Kidney glomerular epithelial cell (primary cell): ENCODE results near the gene CLCA4.
A peak's percentile ranks its signal among the peaks of the same experiment; 100 is the strongest.
"Not testable (repeated sequence)": the region's sequence is repeated elsewhere in the genome, so short reads cannot be mapped to it uniquely, and the experiment has no call there.

Source experiments
- DNase-seq: peaks from one replicate; lab custom pipeline; 2025; lab: John Stamatoyannopoulos, UW

CLCA4 gene

GRCh38 chr1:86530211-86530845 lies 16.6 kb upstream of the CLCA4 start:
- DNase-seq = no peak

- no peak for DNase-seq
These were observed 8.8 kb upstream of the CLCA4 start for GRCh38 chr1:86537928-86538695.

GRCh38 chr1:86538775-86539174 lies 8.1 kb upstream of the CLCA4 start:
- DNase-seq = no peak

GRCh38 chr1:86541859-86542258 lies 5.0 kb upstream of the CLCA4 start:
- no peak for DNase-seq

- peak; percentile 71 for DNase-seq
These were observed 4.2 kb upstream of the CLCA4 start for GRCh38 chr1:86542631-86543030.

- DNase-seq = no peak
These were observed 2.0 kb downstream of the CLCA4 start for GRCh38 chr1:86548839-86549238.

GRCh38 chr1:86551305-86551704 lies 4.4 kb downstream of the CLCA4 start:
- no peak for DNase-seq

GRCh38 chr1:86552376-86552775 lies 5.5 kb downstream of the CLCA4 start:
- DNase-seq = no peak

- no peak for DNase-seq
These were observed 10.9 kb downstream of the CLCA4 start for GRCh38 chr1:86557739-86558138.

GRCh38 chr1:86563849-86564248 lies 17.0 kb downstream of the CLCA4 start:
- DNase-seq = no peak

GRCh38 chr1:86567341-86567740 lies 20.5 kb downstream of the CLCA4 start:
- no peak for DNase-seq

GRCh38 chr1:86567878-86568277 lies 21.0 kb downstream of the CLCA4 start:
- no peak for DNase-seq

- no peak for DNase-seq
These were observed 27.0 kb downstream of the CLCA4 start for GRCh38 chr1:86573763-86574484.

- no peak for DNase-seq
These were observed 34.4 kb downstream of the CLCA4 start for GRCh38 chr1:86581231-86581630.

GRCh38 chr1:86582161-86582560 lies 35.3 kb downstream of the CLCA4 start:
- peak; percentile 59 for DNase-seq

- no peak for DNase-seq
These were observed 36.2 kb downstream of the CLCA4 start for GRCh38 chr1:86583032-86583431.

GRCh38 chr1:86583593-86583992 lies 36.7 kb downstream of the CLCA4 start:
- DNase-seq = no peak

GRCh38 chr1:86594284-86594770 lies 47.4 kb downstream of the CLCA4 start:
- DNase-seq = no peak

GRCh38 chr1:86596224-86596623 lies 49.3 kb downstream of the CLCA4 start:
- DNase-seq = no peak

GRCh38 chr1:86596741-86597290 lies 49.9 kb downstream of the CLCA4 start:
- DNase-seq = no peak

- DNase-seq = not testable (repeated sequence)
These were observed 59.2 kb downstream of the CLCA4 start for GRCh38 chr1:86606080-86606479.

- DNase-seq = no peak
These were observed 69.6 kb downstream of the CLCA4 start for GRCh38 chr1:86616433-86616832.

GRCh38 chr1:86616871-86617270 lies 70.0 kb downstream of the CLCA4 start:
- no peak for DNase-seq
